ENCODE data around the gene SORL1. TPM values are rescaled to one million over a fixed set of nuclear protein-coding genes. Genes with fewer than 3 reads are reported as not detected.
"Not testable (repeated sequence)": the region's sequence is repeated elsewhere in the genome, so short reads cannot be mapped to it uniquely, and the experiment has no call there.

Gene SORL1
- total and polyA plus RNA-seq, 7 donors = 3.2 to 19.8 (median 12.2) TPM

- DNase-seq = no peak
- no peaks in the 10 kb centered on the region for H3K9me3 ChIP-seq
- TF ChIP-seq POLR2A (IDR thresholded peaks at IDR 0.05) (no peak), POLR2AphosphoS5 (IDR thresholded peaks at IDR 0.05) (no peak), CTCF (IDR thresholded peaks at IDR 0.05) (no peak), EP300 (IDR thresholded peaks at IDR 0.05) (no peak)
- H3K4me1 ChIP-seq = no peaks in the 10 kb centered on the region
- intact Hi-C loops (cut with DNase I) = no loop called here
- H3K27ac ChIP-seq = no peak overlapping the region
- 83% methylated on average over 1 of the region's 1 CpG for WGBS, 2 donors
- peaks cover 0 to 14% (median 3%) of the 10 kb centered on the region in 4 donors for H3K36me3 ChIP-seq
- no peak overlapping the region for H3K4me3 ChIP-seq
- no peaks in the 10 kb centered on the region for H3K27me3 ChIP-seq
Observed at GRCh38 chr11:121500717-121501116, 48.6 kb downstream of the SORL1 start.

- H3K27ac ChIP-seq = no peak overlapping the region
- TF ChIP-seq POLR2A (IDR thresholded peaks at IDR 0.05) (no peak), POLR2AphosphoS5 (IDR thresholded peaks at IDR 0.05) (no peak), EP300 (IDR thresholded peaks at IDR 0.05) (no peak), CTCF (IDR thresholded peaks at IDR 0.05) (no peak)
- DNase-seq = no peak
- 93 to 96% methylated on average over 3 of the region's 3 CpGs for WGBS, 2 donors
- intact Hi-C loops (cut with DNase I) = no loop called here
- H3K36me3 ChIP-seq = peaks cover 0 to under 1% (median 0%) of the 10 kb centered on the region in 4 donors
- H3K4me1 ChIP-seq = no peaks in the 10 kb centered on the region
- peaks cover 0 to 6% (median 0%) of the 10 kb centered on the region in 4 donors for H3K9me3 ChIP-seq
- H3K27me3 ChIP-seq = no peaks in the 10 kb centered on the region
- no peak overlapping the region for H3K4me3 ChIP-seq
Observed at GRCh38 chr11:121503051-121503450, 50.9 kb downstream of the SORL1 start.

GRCh38 chr11:121506237-121506636, 54.1 kb downstream of the SORL1 start:
- H3K4me3 ChIP-seq; H3K27me3 ChIP-seq; H3K27ac ChIP-seq; H3K9me3 ChIP-seq; H3K4me1 ChIP-seq; intact Hi-C loops (cut with DNase I); DNase-seq; H3K36me3 ChIP-seq: not testable (repeated sequence)
- 88 to 99% methylated on average over 1 of the region's 1 CpG for WGBS, 2 donors

GRCh38 chr11:121508449-121508848, 56.3 kb downstream of the SORL1 start:
- TF ChIP-seq EP300 (IDR thresholded peaks at IDR 0.05) (no peak), POLR2A (IDR thresholded peaks at IDR 0.05) (no peak), CTCF (IDR thresholded peaks at IDR 0.05) (no peak), POLR2AphosphoS5 (IDR thresholded peaks at IDR 0.05) (no peak)
- H3K4me3 ChIP-seq = no peak overlapping the region
- intact Hi-C loops (cut with DNase I) = no loop called here
- no peak for DNase-seq
- H3K9me3 ChIP-seq = peaks cover 0 to 6% (median 0%) of the 10 kb centered on the region in 4 donors
- no peaks in the 10 kb centered on the region for H3K27me3 ChIP-seq
- H3K36me3 ChIP-seq = peaks cover 0 to 8% (median 0%) of the 10 kb centered on the region in 4 donors
- no peaks in the 10 kb centered on the region for H3K4me1 ChIP-seq
- H3K27ac ChIP-seq = no peak overlapping the region

GRCh38 chr11:121510438-121510837, 58.3 kb downstream of the SORL1 start:
- intact Hi-C loops (cut with DNase I) = no loop called here
- TF ChIP-seq POLR2A (IDR thresholded peaks at IDR 0.05) (no peak), CTCF (IDR thresholded peaks at IDR 0.05) (no peak), EP300 (IDR thresholded peaks at IDR 0.05) (no peak), POLR2AphosphoS5 (IDR thresholded peaks at IDR 0.05) (no peak)
- no peak for DNase-seq

More at GRCh38 chr11:121510438-121510837, 58.3 kb downstream of the SORL1 start:
- WGBS, 2 donors = 89 to 90% methylated on average over 2 of the region's 2 CpGs
- Histone ChIP-seq H3K27ac (no peak overlapping the region), H3K4me3 (no peak overlapping the region), H3K27me3 (no peaks in the 10 kb centered on the region), H3K9me3 (peaks cover 0 to 6% (median 0%) of the 10 kb centered on the region in 4 donors), H3K4me1 (no peaks in the 10 kb centered on the region), H3K36me3 (peaks cover 0 to 25% (median 0%) of the 10 kb centered on the region in 4 donors)
